Measurements from ENCODE around the gene ATP9A.

- TF ChIP-seq TAF1 (IDR thresholded peaks at IDR 0.05; ENCODE audit: low read depth) (no peak), EZH2 (IDR thresholded peaks at IDR 0.05; ENCODE audit: borderline replicate concordance, insufficient read depth, low read length, poor library complexity, severe bottlenecking) (no peak), CTCF (IDR thresholded peaks at IDR 0.05; ENCODE audit: poor library complexity, severe bottlenecking) (no peak), REST (IDR thresholded peaks at IDR 0.05; ENCODE audit: borderline replicate concordance) (no peak), MXI1 (conservative IDR thresholded peaks at IDR 0.05; ENCODE audit: poor library complexity, severe bottlenecking) (no peak), POLR2AphosphoS5 (IDR thresholded peaks at IDR 0.05) (no peak), RAD21 (conservative IDR thresholded peaks at IDR 0.05) (no peak), SMC3 (conservative IDR thresholded peaks at IDR 0.05; ENCODE audit: poor library complexity) (no peak), EP300 (conservative IDR thresholded peaks at IDR 0.05; ENCODE audit: poor library complexity, severe bottlenecking) (no peak)
Observed at GRCh38 chr20:51732096-51732791, 35.9 kb downstream of the ATP9A start.

All from neural cell (in vitro differentiated cells).